Mesendoderm (in vitro differentiated cells): Measurements from ENCODE around the gene SYNCRIP.
"Not testable (repeated sequence)": the region's sequence is repeated elsewhere in the genome, so short reads cannot be mapped to it uniquely, and the experiment has no call there.

ENCODE experiments used
- DNase-seq: peaks from one replicate; pipeline ENCODE4 v3.0.0; 2013
- H2AK5ac ChIP-seq: 2 replicates; pipeline ENCODE4 v1.6.1; 2013; ENCODE audit warnings: low read length, inconsistent platforms
- H2BK120ac ChIP-seq: 2 replicates; pipeline ENCODE4 v1.6.1; 2013; ENCODE audit warnings: low read depth, mild to moderate bottlenecking, low read length, moderate library complexity, mixed read lengths
- H2BK15ac ChIP-seq: replicated peaks from 2 replicates; pipeline ENCODE4 v1.6.1; 2013; ENCODE audit warnings: low read depth, mild to moderate bottlenecking, moderate library complexity
- H2BK5ac ChIP-seq: 2 replicates; pipeline ENCODE4 v1.6.1; 2013; ENCODE audit warnings: low read length, inconsistent platforms
- H3K18ac ChIP-seq: 2 replicates; pipeline ENCODE4 v1.6.1; 2013; ENCODE audit warnings: mild to moderate bottlenecking, low read length, mixed read lengths
- H3K23ac ChIP-seq: one replicate; pipeline ENCODE4 v1.6.1; 2013; ENCODE audit warnings: low read length
- H3K27ac ChIP-seq: 2 replicates; pipeline ENCODE4 v1.5.1; 2013; ENCODE audit warnings: low read depth, mild to moderate bottlenecking, inconsistent platforms, low read length, moderate library complexity
- H3K27me3 ChIP-seq: 2 replicates; pipeline ENCODE4 v1.6.1; 2013; ENCODE audit warnings: low read length, control low read depth, mild to moderate bottlenecking, inconsistent platforms; ENCODE audit not compliant: insufficient read depth, poor library complexity
- H3K36me3 ChIP-seq: 2 replicates; pipeline ENCODE4 v1.6.1; 2013; ENCODE audit warnings: low read length, inconsistent platforms; ENCODE audit not compliant: control insufficient read depth, insufficient read depth
- H3K4ac ChIP-seq: one replicate; pipeline ENCODE4 v1.6.1; 2013; ENCODE audit warnings: low read depth, mild to moderate bottlenecking, low read length, moderate library complexity
- H3K4me1 ChIP-seq: 2 replicates; pipeline ENCODE4 v1.6.1; 2013; ENCODE audit warnings: low read depth, low read length, inconsistent platforms; ENCODE audit not compliant: control insufficient read depth
- H3K4me2 ChIP-seq: 2 replicates; pipeline ENCODE4 v1.6.1; 2013; ENCODE audit warnings: low read length
- H3K4me3 ChIP-seq: 2 replicates; pipeline ENCODE4 v1.5.1; 2013; ENCODE audit warnings: mild to moderate bottlenecking, low read length
- H3K56ac ChIP-seq: one replicate; pipeline ENCODE4 v1.6.1; 2013; ENCODE audit warnings: low read length
- H3K79me1 ChIP-seq: 2 replicates; pipeline ENCODE4 v1.6.1; 2013; ENCODE audit warnings: low read length, inconsistent platforms
- H3K79me2 ChIP-seq: 2 replicates; pipeline ENCODE4 v1.6.1; 2013; ENCODE audit warnings: mild to moderate bottlenecking, low read length; ENCODE audit not compliant: control insufficient read depth, insufficient read depth
- H3K9ac ChIP-seq: 2 replicates; pipeline ENCODE4 v1.6.1; 2013; ENCODE audit warnings: low read length, inconsistent platforms
- H4K5ac ChIP-seq: one replicate; pipeline ENCODE4 v1.6.1; 2013; ENCODE audit warnings: low read length
- H4K8ac ChIP-seq: one replicate; pipeline ENCODE4 v1.6.1; 2013; ENCODE audit warnings: low read depth, mild to moderate bottlenecking, control low read depth, low read length, moderate library complexity
- WGBS: extraction: QIAGEN DNeasy Blood & Tissue Kit; methylation state at CpG from one replicate; pipeline ENCODE4 v1.1.7; 2013; ENCODE audit warnings: low lambda C conversion rate, missing lambda C conversion rate; ENCODE audit not compliant: insufficient coverage; ENCODE audit errors: extremely low coverage; 5-methylcytosine and 5-hydroxymethylcytosine counted together

The SYNCRIP gene

GRCh38 chr6:85576476-85576875, 66.2 kb downstream of the SYNCRIP start:
- H2BK120ac ChIP-seq: no peak overlapping the region
- H3K56ac ChIP-seq: no peak overlapping the region
- no peak overlapping the region for H2BK5ac ChIP-seq
- H2AK5ac ChIP-seq: no peak overlapping the region
- H3K4me2 ChIP-seq: no peak overlapping the region
- no peak overlapping the region for H4K5ac ChIP-seq
- H3K27me3 ChIP-seq: no peaks in the 10 kb centered on the region
- peaks cover 8% of the 10 kb centered on the region for H3K79me1 ChIP-seq
- no peak overlapping the region for H2BK15ac ChIP-seq
- H3K4me1 ChIP-seq: peaks cover 9% of the 10 kb centered on the region
- no peak for DNase-seq
- H3K9ac ChIP-seq: no peak overlapping the region
- H3K79me2 ChIP-seq: no peaks in the 10 kb centered on the region
- no peak overlapping the region for H3K4me3 ChIP-seq
- no CpG with 5 or more reads among the region's 2 CpGs for WGBS
- no peaks in the 10 kb centered on the region for H3K36me3 ChIP-seq
- H3K23ac ChIP-seq: no peak overlapping the region
- H4K8ac ChIP-seq: no peak overlapping the region
- no peak overlapping the region for H3K4ac ChIP-seq
- H3K27ac ChIP-seq: no peak overlapping the region
- no peak overlapping the region for H3K18ac ChIP-seq

DNA sequence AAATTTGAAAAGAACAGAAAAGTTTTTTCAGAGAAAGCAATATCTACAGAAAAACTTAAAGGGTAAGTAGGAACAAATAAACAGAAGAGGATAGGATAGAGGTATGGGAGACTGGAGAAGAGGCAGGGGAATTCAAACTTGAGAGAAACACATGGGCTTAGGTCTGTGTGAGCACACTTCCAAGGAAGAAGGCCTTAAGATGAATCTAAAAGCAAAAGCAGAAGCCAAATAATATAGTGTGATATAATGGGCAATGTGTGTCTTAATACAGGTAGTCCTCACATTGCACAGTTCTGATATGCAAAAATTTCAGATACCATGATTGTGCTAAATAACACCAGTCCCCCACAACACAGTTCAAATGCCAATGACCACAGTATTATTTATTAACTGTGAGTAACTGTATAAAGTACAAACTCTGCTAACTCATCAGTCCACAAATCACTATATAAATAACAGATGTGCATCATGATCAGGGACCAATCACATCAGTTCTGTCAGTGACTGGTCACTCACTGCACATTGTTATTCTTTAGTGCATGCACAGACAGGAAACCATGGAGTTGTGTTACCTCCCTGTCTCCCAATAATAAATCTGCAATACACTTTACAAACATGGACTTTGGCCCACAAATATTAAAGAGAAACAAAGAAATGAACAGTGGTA, 67.6 kb downstream of the SYNCRIP start:
- H2BK120ac ChIP-seq: no peak overlapping the region
- H3K9ac ChIP-seq: no peak overlapping the region
- no peaks in the 10 kb centered on the region for H3K27me3 ChIP-seq
- DNase-seq: no peak
- no peak overlapping the region for H3K18ac ChIP-seq
- H3K4me1 ChIP-seq: no peaks in the 10 kb centered on the region
- no peak overlapping the region for H3K4me2 ChIP-seq
- no peak overlapping the region for H3K56ac ChIP-seq
- H4K8ac ChIP-seq: no peak overlapping the region
- H3K23ac ChIP-seq: no peak overlapping the region
- H3K4ac ChIP-seq: no peak overlapping the region
- no peak overlapping the region for H2AK5ac ChIP-seq
- no peak overlapping the region for H3K27ac ChIP-seq
- H3K79me2 ChIP-seq: no peaks in the 10 kb centered on the region
- peaks cover 5% of the 10 kb centered on the region for H3K79me1 ChIP-seq
- no peak overlapping the region for H3K4me3 ChIP-seq
- H3K36me3 ChIP-seq: no peaks in the 10 kb centered on the region
- no peak overlapping the region for H2BK15ac ChIP-seq
- H2BK5ac ChIP-seq: no peak overlapping the region
- H4K5ac ChIP-seq: no peak overlapping the region

DNA sequence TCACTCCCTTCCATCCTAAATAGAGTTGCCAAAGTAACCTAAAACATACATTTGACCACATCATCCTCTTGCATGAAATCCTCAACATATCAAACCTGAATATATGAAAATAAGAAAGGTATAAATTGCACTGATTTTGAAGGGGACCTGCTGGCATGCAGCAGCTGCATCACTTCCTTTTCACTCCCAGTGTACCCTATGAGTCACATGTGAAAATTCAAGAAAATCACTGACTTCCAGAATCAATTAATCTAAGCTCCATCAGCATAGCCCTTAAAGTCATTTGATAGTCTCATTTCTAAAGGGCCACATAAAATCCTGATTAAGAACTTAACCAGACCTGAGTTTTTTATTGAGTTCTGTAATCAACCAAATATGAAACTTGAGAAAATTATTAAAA, 73.4 kb downstream of the SYNCRIP start:
- H2BK120ac ChIP-seq: no peak overlapping the region
- no peak overlapping the region for H3K23ac ChIP-seq
- H3K27me3 ChIP-seq: no peaks in the 10 kb centered on the region
- no peak overlapping the region for H3K27ac ChIP-seq
- no peak overlapping the region for H2AK5ac ChIP-seq
- DNase-seq: no peak
- H2BK15ac ChIP-seq: no peak overlapping the region
- no peak overlapping the region for H3K18ac ChIP-seq
- no peaks in the 10 kb centered on the region for H3K4me1 ChIP-seq
- no peak overlapping the region for H3K4me3 ChIP-seq
- no peak overlapping the region for H2BK5ac ChIP-seq
- no peaks in the 10 kb centered on the region for H3K79me2 ChIP-seq
- H3K56ac ChIP-seq: no peak overlapping the region
- H4K5ac ChIP-seq: no peak overlapping the region
- H3K79me1 ChIP-seq: no peaks in the 10 kb centered on the region
- no peaks in the 10 kb centered on the region for H3K36me3 ChIP-seq
- H4K8ac ChIP-seq: no peak overlapping the region
- H3K4me2 ChIP-seq: no peak overlapping the region
- no peak overlapping the region for H3K4ac ChIP-seq
- H3K9ac ChIP-seq: no peak overlapping the region

DNA sequence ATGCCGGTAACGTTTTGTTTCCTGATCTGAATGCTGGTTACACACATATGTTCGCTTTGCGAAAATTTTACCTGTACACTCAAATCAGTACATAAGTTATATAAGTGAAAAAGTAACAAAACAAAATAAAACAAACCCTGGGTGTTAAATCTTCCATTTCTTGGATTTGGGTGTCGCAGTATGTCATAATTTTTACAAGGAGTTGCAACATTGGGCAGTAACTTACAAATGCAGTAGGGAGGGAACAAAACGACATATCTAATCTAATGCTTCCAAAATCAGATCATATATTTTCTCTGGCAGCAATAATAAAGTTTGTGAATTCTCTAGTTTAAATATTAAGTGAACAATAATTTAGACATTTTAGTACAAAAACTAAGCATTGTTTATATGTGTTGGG, 74.3 kb downstream of the SYNCRIP start:
- Histone ChIP-seq H3K4me2 (no peak overlapping the region), H3K9ac (no peak overlapping the region), H3K4me1 (no peaks in the 10 kb centered on the region), H3K18ac (no peak overlapping the region), H3K56ac (no peak overlapping the region), H3K4ac (no peak overlapping the region), H4K8ac (no peak overlapping the region), H3K4me3 (no peak overlapping the region), H4K5ac (no peak overlapping the region), H3K79me2 (no peaks in the 10 kb centered on the region), H2BK15ac (no peak overlapping the region), H3K36me3 (no peaks in the 10 kb centered on the region), H3K27ac (no peak overlapping the region), H3K23ac (no peak overlapping the region), H3K79me1 (no peaks in the 10 kb centered on the region), H2AK5ac (no peak overlapping the region), H2BK5ac (no peak overlapping the region), H3K27me3 (no peaks in the 10 kb centered on the region), H2BK120ac (no peak overlapping the region)
- no CpG with 5 or more reads among the region's 6 CpGs for WGBS
- no peak for DNase-seq

- WGBS: no CpG with 5 or more reads among the region's 1 CpG
- no peak overlapping the region for H3K4me2 ChIP-seq
These were observed 77.0 kb downstream of the SYNCRIP start for GRCh38 chr6:85565736-85566135.

GRCh38 chr6:85564223-85564622, 78.5 kb downstream of the SYNCRIP start:
- not testable (repeated sequence) for H2AK5ac ChIP-seq, DNase-seq, H3K79me2 ChIP-seq, H2BK120ac ChIP-seq, H3K27me3 ChIP-seq, H3K18ac ChIP-seq, H2BK5ac ChIP-seq, H3K36me3 ChIP-seq, H3K9ac ChIP-seq, H3K4me1 ChIP-seq, H3K4me2 ChIP-seq, H3K4me3 ChIP-seq, H3K79me1 ChIP-seq, H4K8ac ChIP-seq, H3K23ac ChIP-seq, H3K27ac ChIP-seq, H2BK15ac ChIP-seq, H3K56ac ChIP-seq, H4K5ac ChIP-seq, H3K4ac ChIP-seq
- no CpG with 5 or more reads among the region's 2 CpGs for WGBS

More at GRCh38 chr6:85565736-85566135, 77.0 kb downstream of the SYNCRIP start:
- Histone ChIP-seq H3K4me1 (no peaks in the 10 kb centered on the region), H3K79me2 (no peaks in the 10 kb centered on the region), H3K4ac (no peak overlapping the region), H4K8ac (no peak overlapping the region), H4K5ac (no peak overlapping the region), H3K79me1 (no peaks in the 10 kb centered on the region), H3K36me3 (no peaks in the 10 kb centered on the region), H2BK120ac (no peak overlapping the region), H3K18ac (no peak overlapping the region), H2BK15ac (no peak overlapping the region), H3K27me3 (no peaks in the 10 kb centered on the region), H2AK5ac (no peak overlapping the region), H3K9ac (no peak overlapping the region), H3K23ac (no peak overlapping the region), H2BK5ac (no peak overlapping the region), H3K27ac (no peak overlapping the region), H3K56ac (no peak overlapping the region), H3K4me3 (no peak overlapping the region)
- DNase-seq: no peak
